CD4-positive, alpha-beta T cell treated with Interleukin-1 beta for 1 hour (primary cell): ENCODE measurements around the gene VIL1.

Experiments
- DNase-seq, 2 donors: peaks; one replicate each; pipeline ENCODE4 v3.0.0-alpha.2; 2020 to 2022

The VIL1 gene

DNA sequence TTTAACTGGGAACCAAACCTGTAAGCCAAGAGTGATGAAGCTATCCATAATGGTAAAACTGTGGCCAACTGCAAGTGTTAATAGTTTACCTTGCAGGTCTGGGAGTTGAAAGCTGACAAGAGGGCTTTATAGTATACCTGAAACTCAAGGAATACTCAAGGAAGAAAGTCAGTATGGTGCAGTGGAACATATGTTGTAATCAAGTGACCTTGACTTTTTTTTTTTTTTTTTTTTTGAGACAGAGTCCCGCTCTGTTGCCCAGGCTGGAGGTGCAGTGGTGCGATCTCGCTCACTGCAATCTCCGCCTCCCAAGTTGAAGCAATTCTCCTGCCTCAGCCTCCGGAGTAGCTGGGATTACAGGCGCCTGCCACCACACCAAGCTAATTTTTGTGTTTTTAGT, 27.6 kb downstream of the VIL1 start:
- DNase-seq: no peak

DNA sequence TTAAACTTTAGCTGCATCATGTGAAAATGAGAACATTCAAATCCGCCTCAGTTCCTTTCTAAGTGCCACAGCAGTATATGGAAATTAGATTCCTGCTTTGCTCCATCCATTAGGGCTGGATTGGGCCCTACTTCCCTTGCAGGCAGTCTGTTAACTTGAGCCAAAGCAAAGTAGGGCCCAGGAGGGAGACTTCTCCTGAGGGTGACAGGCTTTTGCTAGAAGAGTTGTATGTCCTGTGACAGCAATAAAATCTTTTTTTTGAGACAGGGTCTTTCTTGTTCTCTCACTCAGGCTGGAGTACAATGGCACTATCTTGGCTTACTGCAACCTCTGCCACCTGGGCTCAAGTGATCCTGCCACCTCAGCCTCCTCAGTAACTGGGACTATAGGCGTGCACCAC, 28.1 kb downstream of the VIL1 start:
- no peak for DNase-seq

DNA sequence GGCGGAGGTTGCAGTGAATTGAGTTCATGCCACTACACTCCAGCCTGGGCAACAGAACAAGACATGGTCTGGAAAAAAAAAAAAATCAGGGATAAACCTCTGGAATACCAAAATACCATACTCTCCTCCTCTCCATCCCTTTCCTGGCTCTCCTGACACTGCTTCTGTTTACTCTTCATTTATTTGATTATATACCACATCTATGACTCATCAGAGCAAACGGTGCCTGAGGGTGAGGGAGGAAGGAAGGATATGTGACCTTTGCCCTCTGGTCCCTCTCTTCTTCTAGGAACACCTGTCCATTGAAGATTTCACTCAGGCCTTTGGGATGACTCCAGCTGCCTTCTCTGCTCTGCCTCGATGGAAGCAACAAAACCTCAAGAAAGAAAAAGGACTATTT, 30.0 kb downstream of the VIL1 start:
- no peak for DNase-seq

DNA sequence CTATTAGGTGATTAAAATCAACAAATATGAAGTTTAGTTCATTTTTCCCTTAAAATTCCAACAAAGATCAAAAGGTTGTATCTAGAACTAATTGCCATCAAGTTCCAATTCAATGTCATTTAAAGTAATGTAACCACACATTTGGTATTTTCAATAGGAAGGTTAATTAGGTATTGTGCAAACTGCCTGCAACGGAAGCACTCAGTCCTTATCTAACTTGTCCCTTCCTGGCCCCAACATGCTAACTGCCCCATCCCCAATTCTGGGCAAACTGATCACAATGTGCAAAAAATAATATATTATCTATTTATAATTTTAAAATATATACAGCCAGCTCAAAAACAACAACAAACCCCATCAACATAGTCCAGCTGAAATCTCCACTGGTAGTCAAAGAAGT, 33.2 kb downstream of the VIL1 start:
- no peak for DNase-seq

- no peak for DNase-seq
These were observed 37.9 kb downstream of the VIL1 start for GRCh38 chr2:218456849-218457248.

GRCh38 chr2:218458598-218458997, 39.7 kb downstream of the VIL1 start:
- DNase-seq: no peak

GRCh38 chr2:218465987-218466633, 47.2 kb downstream of the VIL1 start:
- DNase-seq: peak in 1 of 2 donors; percentile 29

DNA sequence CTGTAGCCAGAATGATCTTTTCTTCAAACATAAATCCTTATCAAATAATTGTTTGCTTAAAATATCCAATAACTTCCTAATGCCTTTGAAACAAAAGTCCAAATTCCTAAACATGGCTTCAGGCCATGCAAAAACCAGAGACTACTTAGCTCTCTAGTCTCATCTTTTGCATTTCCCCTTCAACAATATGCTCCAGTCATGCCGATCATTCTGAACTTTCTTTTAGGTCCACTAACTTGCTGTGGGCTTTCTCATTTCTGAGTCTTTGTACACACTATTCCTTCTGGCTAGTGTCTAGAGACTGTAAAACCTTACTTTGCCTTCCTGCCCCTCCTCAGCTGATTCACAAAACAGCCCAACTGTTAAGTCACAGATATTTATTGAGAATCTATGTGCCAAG, 51.5 kb downstream of the VIL1 start:
- no peak for DNase-seq

DNA sequence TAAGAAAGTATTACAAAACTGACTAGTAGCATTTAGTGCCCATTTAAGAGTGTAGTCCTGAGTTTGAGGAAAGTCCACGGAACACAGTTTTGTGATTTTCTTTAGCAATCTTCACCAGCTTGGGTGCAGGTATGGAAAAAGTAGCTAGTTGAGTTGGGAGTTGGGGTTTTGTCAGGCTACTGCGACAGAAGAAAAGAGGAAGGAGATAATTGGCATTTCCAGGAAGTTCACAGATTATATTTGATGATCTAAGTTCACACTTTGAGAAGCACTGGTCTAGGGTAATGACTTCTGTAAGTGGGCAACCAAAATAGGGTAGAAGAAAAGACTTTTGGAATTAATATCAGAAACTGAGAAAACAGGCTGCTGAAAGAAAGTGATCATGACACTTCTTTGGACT, 52.1 kb downstream of the VIL1 start:
- DNase-seq: no peak

DNA sequence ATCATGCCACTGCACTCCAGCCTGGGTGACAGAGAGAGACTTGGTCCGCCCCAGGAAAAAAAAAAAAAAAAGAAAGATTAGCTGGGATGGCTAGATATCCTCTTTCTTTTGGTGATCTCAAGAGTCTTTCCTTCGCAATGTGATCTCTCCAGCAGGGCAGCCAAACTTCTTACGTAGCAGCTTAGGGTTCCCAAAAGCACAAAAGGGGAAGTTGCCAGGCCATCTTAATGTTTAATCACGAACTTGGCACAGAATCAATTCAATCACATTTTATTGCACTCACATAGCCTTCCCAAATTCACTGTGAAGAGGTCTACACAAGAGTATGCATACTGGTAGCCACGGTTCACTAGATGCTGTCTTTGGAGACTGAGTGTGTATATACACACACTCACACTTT, 53.1 kb downstream of the VIL1 start:
- peak in 1 of 2 donors; percentile 4 for DNase-seq

- no peak for DNase-seq
These were observed 54.1 kb downstream of the VIL1 start for GRCh38 chr2:218472988-218473387.

DNA sequence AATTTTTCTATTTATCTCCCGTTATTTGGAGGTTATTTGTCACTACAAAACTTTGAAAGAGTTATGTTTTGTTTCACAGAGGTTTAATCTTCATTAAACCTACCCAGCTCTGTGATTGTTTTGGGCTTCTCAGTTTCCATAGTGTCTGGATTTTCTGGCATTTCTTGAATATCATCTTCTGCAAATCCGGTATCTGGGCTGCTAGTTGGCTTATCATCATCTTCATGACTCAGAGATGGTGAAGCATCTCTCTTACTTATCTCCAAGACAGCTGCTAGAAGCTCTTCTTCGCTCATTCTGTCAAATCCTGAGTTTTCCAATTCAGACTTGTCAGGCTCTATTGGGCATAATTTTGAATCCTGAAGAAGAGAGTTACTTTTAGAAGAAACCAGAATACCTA, 55.6 kb downstream of the VIL1 start:
- no peak for DNase-seq

- DNase-seq: no peak
These were observed 57.8 kb downstream of the VIL1 start for GRCh38 chr2:218476676-218477075.

- no peak for DNase-seq
These were observed 58.3 kb downstream of the VIL1 start for GRCh38 chr2:218477247-218477646.

DNA sequence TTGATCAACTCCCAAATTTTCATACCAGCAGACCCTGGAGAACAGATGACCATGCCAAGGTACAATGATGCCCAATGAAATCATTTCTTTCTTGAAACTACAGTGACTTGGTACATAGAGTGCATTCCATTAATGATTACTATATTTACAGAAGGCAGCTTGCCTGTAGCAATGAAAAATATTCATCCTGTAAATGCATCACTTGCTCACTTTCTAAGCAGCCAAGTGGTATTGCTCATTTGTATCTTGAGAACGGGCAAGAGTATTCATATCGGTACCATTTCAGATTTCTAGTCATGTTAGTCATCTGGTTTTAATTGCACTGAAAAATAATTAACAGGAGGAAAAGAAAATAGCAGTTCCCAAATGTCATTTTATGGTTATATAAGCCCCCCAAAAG, 59.6 kb downstream of the VIL1 start:
- DNase-seq: no peak

- no peak for DNase-seq
These were observed 60.7 kb downstream of the VIL1 start for GRCh38 chr2:218479595-218479994.

DNA sequence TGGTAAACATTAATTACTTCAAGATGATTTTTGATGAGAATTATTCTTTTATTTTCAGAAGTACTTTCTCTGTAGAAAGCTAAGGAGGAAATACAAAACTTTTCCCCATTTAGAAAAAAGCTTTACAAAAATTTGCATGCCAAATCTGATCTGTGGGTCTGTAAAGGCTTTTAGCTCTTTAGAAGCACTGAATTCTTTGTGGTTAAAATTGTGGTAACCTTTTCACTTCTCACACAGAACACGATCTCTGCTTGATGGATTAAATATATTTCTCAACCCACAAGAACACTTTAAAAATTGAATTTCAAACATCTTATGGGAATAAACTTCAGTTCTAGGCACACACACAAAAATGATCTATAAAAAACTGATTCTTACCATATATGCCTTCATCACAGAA, 63.7 kb downstream of the VIL1 start:
- DNase-seq: no peak

DNA sequence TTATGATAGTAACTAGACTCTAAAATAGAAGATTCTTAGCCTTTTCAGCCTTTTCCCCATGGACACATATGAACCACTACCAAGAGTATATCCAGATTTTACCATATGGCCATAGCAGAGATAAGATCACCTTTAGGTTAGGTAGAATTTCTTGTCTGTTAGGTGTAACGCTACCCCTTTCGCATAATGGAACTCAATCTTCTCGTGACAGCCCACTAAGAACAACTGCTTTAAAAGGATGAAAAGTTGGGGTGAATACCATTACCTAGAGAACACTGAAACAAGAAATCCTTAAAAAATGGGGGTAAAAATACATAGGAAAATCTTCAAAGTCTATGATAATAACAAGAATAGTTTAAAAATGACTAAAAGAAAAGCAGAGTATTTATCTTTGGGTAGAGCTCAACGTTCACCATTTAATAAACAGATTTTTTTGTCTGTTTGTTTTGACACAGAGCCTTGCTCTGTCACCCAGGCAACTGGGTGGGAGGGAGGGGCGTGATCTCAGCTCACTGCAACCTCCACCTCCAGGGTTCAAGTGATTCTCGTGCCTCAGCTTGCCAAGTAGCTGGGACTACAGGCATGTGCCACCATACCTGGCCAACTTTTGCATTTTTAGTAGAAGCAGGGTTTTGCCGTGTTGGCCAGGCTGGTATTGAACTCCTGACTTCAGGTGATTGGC, 67.2 kb downstream of the VIL1 start:
- DNase-seq: no peak

DNA sequence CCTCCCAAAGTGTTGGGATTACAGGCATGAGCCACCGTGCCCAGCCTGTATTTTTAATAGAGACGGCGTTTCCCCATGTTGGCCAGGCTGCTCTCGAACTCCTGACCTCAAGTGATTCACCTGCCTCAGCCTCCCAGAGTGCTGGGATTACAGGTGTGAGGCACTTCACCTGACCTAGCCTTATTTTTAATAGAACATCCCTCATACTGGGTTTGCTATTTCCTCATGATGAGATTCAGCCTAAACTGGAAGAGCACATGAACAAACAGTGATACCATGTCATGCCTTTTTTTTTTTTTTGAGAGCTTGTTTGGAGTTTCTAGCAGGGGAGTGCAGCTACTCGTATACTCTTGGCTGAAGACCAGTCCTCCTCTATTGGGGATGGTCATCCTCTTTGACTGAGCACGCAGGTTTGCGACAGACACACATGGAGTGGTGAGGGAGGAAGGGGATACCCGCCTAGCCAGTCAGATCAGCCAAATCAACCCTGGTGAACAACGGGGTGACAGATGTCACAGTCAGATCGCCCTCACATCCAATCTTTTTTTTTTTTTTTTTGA, 81.7 kb downstream of the VIL1 start:
- no peak for DNase-seq

- DNase-seq: no peak
These were observed 82.7 kb downstream of the VIL1 start for GRCh38 chr2:218501665-218502064.
